GM12878 (cell line): Measurements from ENCODE around the gene IRF7.
A peak's percentile ranks its signal among the peaks of the same experiment; 100 is the strongest.

Experiments used
- DPF2 ChIP-seq: fragments of 450-650 bp; IDR thresholded peaks from 2 replicates; pipeline ENCODE4 v1.6.1; 2017; ENCODE audit warnings: mild to moderate bottlenecking
- POLR2A ChIP-seq: IDR thresholded peaks from 2 replicates; pipeline ENCODE4 v1.6.1; 2011; ENCODE audit warnings: low read depth, mild to moderate bottlenecking, low read length
- SMAD1 ChIP-seq: fragments of 450-650 bp; IDR thresholded peaks from 2 replicates; pipeline ENCODE4 v1.6.1; 2018; ENCODE audit warnings: mild to moderate bottlenecking, low read depth; ENCODE audit not compliant: partially characterized antibody
- SP1 ChIP-seq: IDR thresholded peaks from one replicate; pipeline ENCODE4 v1.6.1; 2011; ENCODE audit warnings: low read depth, low read length
- TF ChIP-seq, protein P1 (sequence below), 3 experiments: IDR thresholded peaks in 2 of 3; conservative IDR thresholded peaks in 1 of 3; 2 replicates each; pipeline ENCODE4 v1.5.1; 2011; ENCODE audit warnings: low read depth in 3 of 3, low read length in 3 of 3, mild to moderate bottlenecking in 3 of 3, control low read depth in 2 of 3, moderate library complexity in 2 of 3, inconsistent platforms in 1 of 3, mixed read lengths in 1 of 3; ENCODE audit not compliant: control insufficient read depth in 2 of 3, insufficient read depth in 1 of 3; ENCODE audit errors: extremely low read depth in 1 of 3
- TF ChIP-seq, protein P2 (sequence below): fragments of 450-650 bp; IDR thresholded peaks from 2 replicates; pipeline ENCODE4 v1.6.1; 2017; ENCODE audit warnings: mild to moderate bottlenecking

DNA sequence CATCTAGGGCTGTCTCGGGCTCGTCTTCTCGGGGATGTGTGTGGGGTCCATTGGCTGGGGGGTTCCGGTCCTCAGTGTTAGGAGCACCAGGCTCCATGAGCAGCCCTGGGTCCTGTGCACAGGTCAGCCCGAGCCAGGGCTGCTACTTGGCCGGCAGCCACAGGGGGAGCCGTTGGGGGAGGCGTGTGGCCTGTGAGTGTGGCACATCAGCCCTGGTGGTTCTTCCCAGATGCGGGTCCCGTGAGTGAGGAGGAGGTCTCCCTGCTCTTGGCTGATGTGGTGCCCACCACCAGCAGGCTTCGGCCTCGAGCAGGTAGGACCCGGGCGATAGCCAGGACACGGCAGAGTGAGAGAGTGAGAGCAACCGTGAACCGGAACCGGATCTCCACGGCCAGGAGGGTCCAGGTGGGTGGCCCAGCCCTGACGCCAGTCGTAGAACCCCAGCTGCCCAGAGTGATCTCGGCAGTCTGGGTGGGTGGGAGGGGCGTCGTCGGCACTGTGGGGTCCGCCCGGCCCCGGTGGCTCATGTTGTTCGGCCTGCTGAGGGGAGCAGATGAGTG lies 18.5 kb downstream of the IRF7 start:
- TF ChIP-seq POLR2A, result no peak; the same call in 1 of the 2 replicates
- TF ChIP-seq, protein P1, sequence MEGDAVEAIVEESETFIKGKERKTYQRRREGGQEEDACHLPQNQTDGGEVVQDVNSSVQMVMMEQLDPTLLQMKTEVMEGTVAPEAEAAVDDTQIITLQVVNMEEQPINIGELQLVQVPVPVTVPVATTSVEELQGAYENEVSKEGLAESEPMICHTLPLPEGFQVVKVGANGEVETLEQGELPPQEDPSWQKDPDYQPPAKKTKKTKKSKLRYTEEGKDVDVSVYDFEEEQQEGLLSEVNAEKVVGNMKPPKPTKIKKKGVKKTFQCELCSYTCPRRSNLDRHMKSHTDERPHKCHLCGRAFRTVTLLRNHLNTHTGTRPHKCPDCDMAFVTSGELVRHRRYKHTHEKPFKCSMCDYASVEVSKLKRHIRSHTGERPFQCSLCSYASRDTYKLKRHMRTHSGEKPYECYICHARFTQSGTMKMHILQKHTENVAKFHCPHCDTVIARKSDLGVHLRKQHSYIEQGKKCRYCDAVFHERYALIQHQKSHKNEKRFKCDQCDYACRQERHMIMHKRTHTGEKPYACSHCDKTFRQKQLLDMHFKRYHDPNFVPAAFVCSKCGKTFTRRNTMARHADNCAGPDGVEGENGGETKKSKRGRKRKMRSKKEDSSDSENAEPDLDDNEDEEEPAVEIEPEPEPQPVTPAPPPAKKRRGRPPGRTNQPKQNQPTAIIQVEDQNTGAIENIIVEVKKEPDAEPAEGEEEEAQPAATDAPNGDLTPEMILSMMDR (IDR thresholded peaks at IDR 0.05 in 2 of 3, conservative IDR thresholded peaks at IDR 0.05 in 1 of 3; ENCODE audit: control insufficient read depth in 2 of 3, extremely low read depth in 1 of 3, insufficient read depth in 1 of 3, low read depth in 3 of 3, low read length in 3 of 3), result peak in 1 of 3 experiments; percentile 26; a peak in 2 of 6 replicates
- TF ChIP-seq DPF2, result no peak
- TF ChIP-seq, protein P2, sequence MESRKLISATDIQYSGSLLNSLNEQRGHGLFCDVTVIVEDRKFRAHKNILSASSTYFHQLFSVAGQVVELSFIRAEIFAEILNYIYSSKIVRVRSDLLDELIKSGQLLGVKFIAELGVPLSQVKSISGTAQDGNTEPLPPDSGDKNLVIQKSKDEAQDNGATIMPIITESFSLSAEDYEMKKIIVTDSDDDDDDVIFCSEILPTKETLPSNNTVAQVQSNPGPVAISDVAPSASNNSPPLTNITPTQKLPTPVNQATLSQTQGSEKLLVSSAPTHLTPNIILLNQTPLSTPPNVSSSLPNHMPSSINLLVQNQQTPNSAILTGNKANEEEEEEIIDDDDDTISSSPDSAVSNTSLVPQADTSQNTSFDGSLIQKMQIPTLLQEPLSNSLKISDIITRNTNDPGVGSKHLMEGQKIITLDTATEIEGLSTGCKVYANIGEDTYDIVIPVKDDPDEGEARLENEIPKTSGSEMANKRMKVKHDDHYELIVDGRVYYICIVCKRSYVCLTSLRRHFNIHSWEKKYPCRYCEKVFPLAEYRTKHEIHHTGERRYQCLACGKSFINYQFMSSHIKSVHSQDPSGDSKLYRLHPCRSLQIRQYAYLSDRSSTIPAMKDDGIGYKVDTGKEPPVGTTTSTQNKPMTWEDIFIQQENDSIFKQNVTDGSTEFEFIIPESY, result no peak
- TF ChIP-seq SMAD1, result no peak
- no peak for TF ChIP-seq SP1
